HG02610 (cell line): ENCODE results near the gene LRIG2.
"Not testable (repeated sequence)": the region's sequence is repeated elsewhere in the genome, so short reads cannot be mapped to it uniquely, and the experiment has no call there.

Experiments
- ATAC-seq: cut with Tn5 transposase; IDR thresholded peaks from one replicate; pipeline ENCODE4 v1.9.1; 2021; ENCODE audit warnings: mild to moderate bottlenecking, moderate library complexity; ENCODE audit not compliant: unreplicated experiment

LRIG2 gene

GRCh38 chr1:113072757-113073478 lies at the start of gene LRIG2:
Gene LRIG2 (plus strand): TSS chr1:113073198. CDS start chr1:113073407, 209 bp downstream.
- ATAC-seq: peak; percentile 98

GRCh38 chr1:113023316-113023715 lies 49.7 kb upstream of the LRIG2 start:
- ATAC-seq: not testable (repeated sequence)

- ATAC-seq: no peak
Observed at GRCh38 chr1:113027007-113027406, 46.0 kb upstream of the LRIG2 start.

- ATAC-seq: no peak
Observed at GRCh38 chr1:113027449-113027848, 45.5 kb upstream of the LRIG2 start.

- no peak for ATAC-seq
Observed at GRCh38 chr1:113029822-113030221, 43.2 kb upstream of the LRIG2 start.

GRCh38 chr1:113031171-113031933 lies 41.6 kb upstream of the LRIG2 start:
- peak; percentile 82 for ATAC-seq

- no peak for ATAC-seq
Observed at GRCh38 chr1:113035086-113035485, 37.9 kb upstream of the LRIG2 start.

- peak; percentile 85 for ATAC-seq
Observed at GRCh38 chr1:113036639-113037321, 36.2 kb upstream of the LRIG2 start.

GRCh38 chr1:113040041-113040440 lies 33.0 kb upstream of the LRIG2 start:
- no peak for ATAC-seq

- ATAC-seq: no peak
Observed at GRCh38 chr1:113040718-113041412, 32.1 kb upstream of the LRIG2 start.

- no peak for ATAC-seq
Observed at GRCh38 chr1:113041569-113042284, 31.3 kb upstream of the LRIG2 start.

- peak; percentile 71 for ATAC-seq
Observed at GRCh38 chr1:113042285-113043143, 30.5 kb upstream of the LRIG2 start.

GRCh38 chr1:113043144-113043488 lies 29.9 kb upstream of the LRIG2 start:
- ATAC-seq: not testable (repeated sequence)

GRCh38 chr1:113046569-113046968 lies 26.4 kb upstream of the LRIG2 start:
- no peak for ATAC-seq

GRCh38 chr1:113048064-113048463 lies 24.9 kb upstream of the LRIG2 start:
- no peak for ATAC-seq

GRCh38 chr1:113053344-113054126 lies 19.5 kb upstream of the LRIG2 start:
- ATAC-seq: no peak

GRCh38 chr1:113055570-113055969 lies 17.4 kb upstream of the LRIG2 start:
- ATAC-seq: no peak

GRCh38 chr1:113057006-113057405 lies 16.0 kb upstream of the LRIG2 start:
- no peak for ATAC-seq
